NOMO-1 (cell line): Measurements from ENCODE around the gene EPAS1.

Source experiments
- DNase-seq, 2 experiments: peaks; one replicate each; lab custom pipeline; 2025; ENCODE audit not compliant: unreplicated experiment in 2 of 2; lab: John Stamatoyannopoulos, UW

The EPAS1 gene

DNA sequence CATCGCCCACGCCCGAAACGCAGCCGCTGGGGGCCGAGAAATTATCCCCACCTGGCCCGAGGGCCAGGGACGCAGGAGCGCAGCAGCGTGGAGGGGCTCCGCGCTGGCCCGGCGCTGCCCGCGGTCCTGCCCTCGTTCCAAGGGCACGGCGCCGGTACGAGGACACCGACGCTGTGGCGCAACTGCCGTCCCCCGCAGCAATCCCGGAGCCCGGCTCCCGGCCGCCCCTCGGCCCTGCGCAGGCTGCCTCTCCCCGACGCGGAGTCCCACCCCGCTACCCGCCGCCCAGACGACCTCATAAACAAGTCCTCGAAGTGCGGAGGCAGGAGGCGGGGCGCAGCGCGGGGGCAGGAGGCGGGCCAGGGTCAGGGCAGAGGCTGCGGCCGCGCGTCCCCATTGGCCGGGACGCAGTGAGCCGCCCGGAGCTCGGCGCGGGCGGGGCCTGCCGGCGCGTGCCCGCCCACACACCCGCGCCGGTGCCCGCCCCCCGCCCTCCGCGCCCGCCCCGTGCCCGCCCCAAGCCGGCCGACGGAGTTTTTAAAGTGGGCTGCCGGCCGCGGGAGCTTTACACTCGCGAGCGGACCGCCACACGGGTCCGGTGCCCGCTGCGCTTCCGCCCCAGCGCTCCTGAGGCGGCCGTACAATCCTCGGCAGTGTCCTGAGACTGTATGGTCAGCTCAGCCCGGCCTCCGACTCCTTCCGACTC is at the start of gene EPAS1:
Gene EPAS1, plus strand, starts transcription at position 568 of the 706 bp plus-strand sequence. CDS start 505 bp downstream, outside the sequence.
- peak; percentile 78 to 92 for DNase-seq

DNA sequence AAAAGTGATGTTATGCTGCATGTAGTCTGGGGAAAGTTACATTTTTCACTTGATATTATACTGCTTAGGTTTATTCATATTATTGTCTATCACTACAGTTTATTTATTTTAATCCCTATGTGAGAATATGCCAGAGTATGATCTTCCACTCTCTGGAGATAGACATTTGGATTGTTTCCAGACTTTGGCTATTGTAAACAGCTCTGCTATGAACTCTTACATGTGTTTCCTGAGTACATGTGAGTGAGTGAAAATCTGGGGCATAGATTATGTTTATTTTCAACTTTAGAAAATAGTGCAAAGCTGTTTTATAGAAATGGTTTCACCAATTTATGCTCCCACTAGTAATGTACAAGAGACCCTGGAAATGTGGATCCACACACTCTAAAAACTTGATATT is 49.0 kb upstream of the EPAS1 start:
- no peak for DNase-seq

DNA sequence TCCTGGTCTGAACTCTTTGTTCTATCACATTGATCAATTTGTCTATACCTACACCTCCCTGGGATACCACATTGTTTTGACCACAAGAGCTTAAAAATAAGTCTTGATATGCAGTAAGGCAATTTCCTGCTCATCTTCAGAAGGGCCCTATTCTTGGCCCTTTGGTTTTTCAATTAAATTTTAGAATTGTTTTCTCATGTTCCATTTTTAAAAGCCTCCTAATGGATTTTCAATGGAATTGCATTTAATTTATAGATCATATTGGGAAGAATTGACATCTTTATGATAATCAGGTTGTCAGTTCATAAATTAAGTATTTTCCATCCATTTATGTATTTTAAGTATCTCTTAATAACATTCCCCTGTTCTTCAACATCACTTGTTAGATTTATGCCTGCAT is 47.6 kb upstream of the EPAS1 start:
- no peak for DNase-seq

DNA sequence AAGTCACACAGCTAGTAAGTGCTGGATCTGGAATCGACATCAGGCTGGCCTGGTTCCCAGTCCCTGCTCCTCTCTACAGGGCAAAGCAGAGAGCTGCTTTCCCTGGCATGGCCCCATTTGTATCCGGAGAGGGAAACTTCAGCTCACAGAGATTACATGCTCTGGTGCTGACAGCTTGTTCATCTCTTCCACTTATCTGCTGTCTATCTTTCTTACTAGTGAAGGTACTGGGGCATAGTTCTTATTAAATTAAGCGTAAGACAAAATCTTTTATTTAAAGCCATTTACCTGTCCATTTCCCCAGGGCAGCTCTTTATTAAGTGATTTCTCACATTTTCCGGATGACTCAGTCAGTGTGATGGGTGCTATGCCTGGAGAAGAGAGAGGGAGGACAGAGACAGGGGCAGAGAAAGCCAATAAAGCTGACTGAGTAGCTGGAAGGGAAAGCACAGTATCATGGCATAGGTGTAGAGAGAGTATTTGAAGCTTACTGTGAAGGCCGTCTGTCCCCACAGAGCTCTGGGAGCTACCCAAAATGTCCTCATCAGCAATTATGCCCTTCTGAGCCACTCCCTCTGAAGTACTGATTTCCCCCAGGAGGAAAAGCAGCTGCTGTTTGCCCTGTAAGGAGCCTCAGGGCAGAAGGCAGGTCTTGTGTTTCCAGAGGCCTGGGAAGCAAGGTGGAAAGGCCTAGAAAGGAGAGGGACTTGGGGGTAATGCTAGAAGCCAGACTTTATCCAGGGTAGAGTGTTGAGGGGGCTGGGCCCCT is 44.1 kb upstream of the EPAS1 start:
- no peak for DNase-seq

DNA sequence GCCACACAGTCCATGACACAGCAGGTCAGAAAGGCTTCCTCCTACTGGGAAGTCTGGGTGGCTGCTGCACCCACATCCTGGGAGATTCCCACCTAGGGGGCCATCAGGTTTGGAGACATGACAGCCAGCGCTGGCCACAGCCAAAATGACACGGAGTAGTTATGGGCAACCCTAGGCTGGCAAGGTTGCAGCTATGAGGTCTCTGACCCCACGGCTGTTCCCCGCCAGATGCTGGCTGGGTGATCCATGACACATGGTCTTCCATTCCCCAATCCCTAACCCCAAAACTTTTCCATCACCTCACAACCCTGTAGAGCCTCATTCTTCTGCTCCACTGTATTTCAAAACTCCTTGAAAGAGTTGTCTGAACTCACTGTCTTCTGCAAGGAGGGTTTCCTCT is 42.7 kb upstream of the EPAS1 start:
- DNase-seq = no peak

DNA sequence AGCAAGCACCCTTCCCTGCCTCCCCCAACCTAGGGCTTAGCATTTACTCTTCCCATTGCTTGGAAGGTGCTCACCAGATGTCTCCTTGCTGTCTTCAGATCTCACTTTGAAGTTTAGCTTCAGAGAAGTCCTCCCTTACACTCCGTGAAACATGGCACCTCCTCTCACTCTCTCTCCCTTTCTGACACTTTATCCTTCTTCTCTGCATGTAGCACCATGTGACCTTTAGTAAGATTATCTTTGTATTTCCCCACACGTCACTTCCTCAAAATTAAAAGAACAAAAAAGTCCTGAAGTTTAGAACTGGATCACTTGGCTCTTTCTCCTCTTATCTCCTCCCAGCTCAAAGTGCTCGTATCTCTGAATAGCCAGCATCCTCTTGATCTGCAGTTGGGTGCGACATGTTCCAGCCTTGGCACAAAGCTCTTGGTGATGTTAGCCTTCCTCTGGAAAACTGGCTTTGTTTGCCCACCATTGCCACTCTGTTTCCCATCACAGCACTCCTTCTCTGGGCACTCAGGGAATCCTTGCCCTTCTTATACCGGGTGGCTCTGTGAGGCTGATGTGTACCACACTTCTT is 40.6 kb upstream of the EPAS1 start:
- DNase-seq = peak in 1 of 2 experiments; percentile 34

GRCh38 chr2:46257476-46257875 is 39.7 kb upstream of the EPAS1 start:
- DNase-seq = no peak

GRCh38 chr2:46257980-46258379 is 39.2 kb upstream of the EPAS1 start:
- no peak for DNase-seq

DNA sequence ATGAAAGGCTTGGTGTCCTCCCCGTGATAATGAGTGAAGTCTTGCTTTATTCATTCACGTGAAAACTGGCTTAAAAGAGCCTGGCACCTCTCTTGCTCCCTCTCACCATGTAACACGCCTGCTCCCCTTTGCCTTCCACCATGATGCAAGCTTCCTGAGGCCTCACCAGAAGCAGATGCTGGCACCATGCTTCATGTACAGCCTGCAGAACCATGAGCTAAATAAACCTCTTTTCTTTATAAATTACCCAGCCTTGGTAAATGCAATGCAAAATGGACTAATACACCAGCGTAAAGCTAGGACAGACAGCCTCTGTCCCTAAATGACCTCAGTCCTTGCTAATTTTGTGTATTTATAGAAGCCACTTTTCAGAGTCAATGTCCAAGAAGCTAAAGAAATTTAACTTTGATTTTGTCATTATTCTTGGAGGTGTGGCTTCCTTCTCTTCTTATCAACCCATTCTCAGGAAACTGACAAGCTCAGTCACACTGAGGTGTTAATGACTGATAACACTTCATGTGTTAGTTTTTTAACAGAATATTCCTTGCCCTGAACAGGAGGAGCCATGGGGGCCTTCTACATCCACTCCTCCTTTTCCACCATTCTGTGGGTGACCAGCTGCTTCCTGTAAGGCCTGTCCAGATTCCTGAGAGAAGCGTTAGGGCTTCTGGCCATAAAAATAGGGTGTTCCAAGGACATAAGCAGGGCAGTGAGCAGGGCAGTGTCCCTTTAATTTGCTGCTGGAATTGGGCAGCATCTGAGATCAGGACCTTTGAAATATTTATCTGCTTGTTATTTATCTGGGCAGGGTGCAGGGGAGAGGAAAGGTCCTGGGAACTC is 38.0 kb upstream of the EPAS1 start:
- no peak for DNase-seq

GRCh38 chr2:46259777-46260168 is 37.4 kb upstream of the EPAS1 start:
- no peak for DNase-seq

- no peak for DNase-seq
Measured at GRCh38 chr2:46260305-46260704, 36.9 kb upstream of the EPAS1 start.

- DNase-seq = no peak
Measured at GRCh38 chr2:46262248-46262938, 34.8 kb upstream of the EPAS1 start.

DNA sequence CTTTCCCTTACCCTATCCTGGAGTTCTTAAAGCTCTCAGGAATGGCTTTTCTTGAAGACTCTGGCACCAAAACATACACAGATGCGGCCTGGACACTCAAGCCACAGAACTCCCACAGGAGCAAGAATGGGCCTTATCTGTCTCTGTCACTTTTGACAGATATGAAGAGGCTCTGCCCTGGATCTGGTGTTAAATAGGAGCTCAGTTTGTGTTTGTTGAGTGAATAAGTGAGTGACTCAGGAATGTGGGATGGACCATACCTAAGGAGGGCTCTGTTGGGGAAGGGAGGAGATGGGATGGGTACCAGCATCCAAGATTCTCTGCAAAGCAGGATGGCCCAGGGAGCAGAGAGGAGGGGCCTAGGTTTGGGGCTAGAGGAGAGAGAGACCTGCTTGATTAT is 33.9 kb upstream of the EPAS1 start:
- no peak for DNase-seq

- DNase-seq = no peak
Measured at GRCh38 chr2:46264447-46264846, 32.8 kb upstream of the EPAS1 start.

DNA sequence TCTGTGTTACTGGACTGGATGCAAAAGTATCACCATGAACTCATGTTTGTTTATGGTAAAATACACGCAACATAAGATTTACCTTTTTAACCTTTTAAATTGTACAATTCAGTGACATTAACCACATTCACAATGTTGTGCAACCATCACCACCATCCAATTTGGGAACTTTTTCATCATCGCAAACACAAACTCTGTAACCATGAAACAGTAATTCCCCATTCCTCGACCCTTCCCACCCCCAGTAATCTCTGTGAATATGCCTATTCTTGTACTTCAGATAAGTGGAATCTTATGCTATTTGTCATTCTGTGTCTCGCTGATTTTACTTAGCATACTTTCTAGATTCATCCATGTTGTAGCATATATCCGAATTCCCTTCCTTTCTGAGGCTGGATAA is 31.1 kb upstream of the EPAS1 start:
- no peak for DNase-seq

DNA sequence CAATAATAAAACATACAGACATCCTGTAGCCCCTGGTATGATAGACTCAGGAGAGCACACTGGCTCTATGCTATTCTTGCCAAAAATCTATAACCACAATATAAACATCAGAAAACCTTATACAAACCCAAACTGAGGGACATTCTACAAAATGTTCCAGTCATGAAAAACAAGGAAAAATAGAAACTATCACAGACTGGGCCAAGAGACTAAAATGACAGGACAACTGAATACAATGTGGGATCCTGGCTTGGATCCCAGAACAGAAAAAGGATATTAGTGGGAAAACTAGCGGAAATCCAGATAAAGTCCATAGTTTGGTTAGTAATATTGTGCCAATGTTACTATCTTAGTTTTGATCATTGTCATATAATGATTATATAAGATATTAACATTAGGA is 29.6 kb upstream of the EPAS1 start:
- DNase-seq = no peak

DNA sequence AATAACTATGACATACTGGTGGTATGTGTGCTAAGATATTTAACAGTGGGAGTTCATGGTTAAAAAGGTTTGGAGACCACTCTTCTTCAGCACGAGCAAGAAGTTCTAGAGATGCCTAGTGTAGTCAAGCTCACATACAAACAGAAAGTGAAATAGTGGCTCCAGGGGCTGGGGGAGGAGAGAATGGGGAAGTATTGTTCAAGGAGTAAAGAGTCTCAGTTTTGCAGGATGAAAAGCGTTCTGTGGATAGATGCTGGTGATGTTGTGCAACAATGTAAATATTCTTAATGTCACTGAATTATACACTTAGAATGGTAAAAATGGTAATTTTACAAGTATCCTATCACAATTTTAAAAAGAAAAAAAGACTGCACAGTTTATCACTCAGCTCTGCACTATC is 29.0 kb upstream of the EPAS1 start:
- peak; percentile 71 to 81 for DNase-seq

- no peak for DNase-seq
Measured at GRCh38 chr2:46269001-46269400, 28.2 kb upstream of the EPAS1 start.

DNA sequence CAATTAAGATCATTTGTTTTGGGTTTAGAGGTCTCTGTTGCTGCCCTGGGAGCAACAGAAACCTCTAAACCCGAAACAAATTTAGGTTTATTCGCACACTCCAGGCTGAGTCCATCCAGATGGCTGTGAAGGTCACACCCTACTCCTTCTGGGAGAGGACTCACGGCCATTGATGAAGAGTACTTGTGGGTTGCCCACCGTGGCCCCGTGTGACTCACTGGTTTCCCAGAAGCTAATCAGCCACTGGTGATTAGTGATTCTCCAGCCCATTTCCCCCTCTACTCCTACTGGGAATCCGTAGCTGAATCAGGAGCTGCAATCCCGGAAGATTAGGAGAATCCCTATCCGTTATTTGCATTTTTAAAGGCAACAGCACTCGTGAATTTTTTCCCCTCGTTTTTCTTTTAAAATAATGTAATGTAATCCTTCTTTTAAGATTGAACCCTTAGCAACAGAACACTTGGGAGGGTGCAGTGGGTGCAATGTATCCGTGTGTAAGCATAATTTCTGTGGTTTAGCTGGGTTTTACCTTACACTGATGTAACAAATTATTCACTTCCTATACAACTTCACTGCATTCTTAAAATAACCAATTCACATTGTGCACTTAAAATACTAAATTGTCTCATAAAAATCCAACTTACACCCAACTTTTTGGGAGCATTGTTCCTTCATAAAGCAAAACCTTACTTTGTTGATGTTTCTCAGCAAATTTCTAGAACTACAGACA is 27.5 kb upstream of the EPAS1 start:
- peak in 1 of 2 experiments; percentile 32 for DNase-seq

DNA sequence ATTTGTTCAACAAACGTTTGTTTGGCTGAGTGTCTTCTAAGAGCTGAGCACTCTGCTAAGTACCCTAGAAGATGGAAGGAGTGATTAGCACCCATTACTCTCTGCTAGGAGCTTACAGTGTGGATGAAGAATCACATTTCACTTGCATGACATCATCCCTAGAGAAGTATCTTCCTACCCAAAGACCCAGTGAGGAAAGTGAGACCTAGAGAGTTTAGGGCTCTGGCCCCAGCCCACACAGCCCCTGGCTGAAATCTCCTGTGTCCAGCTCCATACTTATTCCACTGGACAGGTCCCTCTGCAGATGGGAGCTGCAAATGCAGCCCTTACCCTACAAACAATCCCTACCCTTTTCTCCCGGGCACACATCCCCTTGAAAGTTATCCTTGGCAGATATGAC is 26.8 kb upstream of the EPAS1 start:
- no peak for DNase-seq
